HG02852 (cell line): ENCODE results near the gene SRSF6.
"Not testable (repeated sequence)": the region's sequence is repeated elsewhere in the genome, so short reads cannot be mapped to it uniquely, and the experiment has no call there.

Source experiments
- ATAC-seq: cut with Tn5 transposase; IDR thresholded peaks from one replicate; pipeline ENCODE4 v1.9.1; 2021; ENCODE audit warnings: mild to moderate bottlenecking, moderate library complexity; ENCODE audit not compliant: unreplicated experiment

SRSF6 gene

DNA sequence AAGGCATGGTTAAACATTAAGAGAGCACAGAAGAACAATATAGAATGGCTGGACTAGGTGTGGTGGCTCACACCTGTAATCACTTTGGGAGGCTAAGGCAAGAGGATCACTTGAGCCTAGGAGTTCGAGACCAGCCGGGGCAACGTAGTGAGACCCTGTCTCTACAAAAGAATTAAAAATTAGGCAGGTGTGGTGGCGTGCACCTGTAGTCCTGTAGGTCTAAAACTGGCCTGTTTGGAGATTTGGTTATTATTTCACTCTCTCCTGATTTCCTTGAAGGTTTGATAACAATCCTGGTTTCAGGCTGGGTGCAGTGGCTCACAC, 15.6 kb downstream of the SRSF6 start:
- ATAC-seq = no peak

DNA sequence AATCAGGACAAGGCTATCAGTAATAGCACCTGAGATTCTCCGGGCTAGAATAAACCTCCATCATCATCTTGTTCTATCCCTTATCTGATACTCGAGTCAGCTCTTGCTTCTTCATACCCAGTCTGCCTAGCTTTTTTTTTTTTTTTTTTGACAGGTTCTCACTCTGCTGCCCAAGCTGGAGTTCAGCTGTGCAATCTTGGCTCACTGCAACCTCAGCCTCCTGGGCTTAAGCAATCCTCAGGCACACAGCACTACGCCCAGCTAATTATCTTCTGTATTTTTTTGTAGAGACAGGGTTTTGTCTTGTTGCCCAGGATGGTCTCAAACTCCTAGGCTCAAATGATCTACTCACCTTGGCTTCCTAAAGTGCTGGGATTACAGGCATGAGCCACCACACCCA, 19.5 kb downstream of the SRSF6 start:
- ATAC-seq = no peak

DNA sequence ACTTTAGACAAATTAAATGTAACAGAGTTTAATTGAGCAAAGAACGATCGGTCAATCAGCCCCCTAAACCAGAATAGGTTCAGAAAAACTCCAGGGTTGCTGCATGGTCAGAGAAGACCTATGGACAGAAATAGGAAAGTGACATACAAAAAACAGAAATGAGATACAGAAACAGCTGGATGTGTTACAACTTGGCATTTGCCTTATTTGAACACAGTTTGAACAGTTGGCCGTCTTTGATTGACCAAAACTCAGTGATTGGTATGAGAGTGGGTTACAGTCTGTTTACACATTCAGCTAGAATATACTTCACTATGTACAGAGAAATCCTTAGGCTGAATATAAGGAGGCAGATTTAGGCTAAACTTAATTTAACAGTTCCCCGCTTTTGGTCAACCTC, 19.9 kb downstream of the SRSF6 start:
- no peak for ATAC-seq

DNA sequence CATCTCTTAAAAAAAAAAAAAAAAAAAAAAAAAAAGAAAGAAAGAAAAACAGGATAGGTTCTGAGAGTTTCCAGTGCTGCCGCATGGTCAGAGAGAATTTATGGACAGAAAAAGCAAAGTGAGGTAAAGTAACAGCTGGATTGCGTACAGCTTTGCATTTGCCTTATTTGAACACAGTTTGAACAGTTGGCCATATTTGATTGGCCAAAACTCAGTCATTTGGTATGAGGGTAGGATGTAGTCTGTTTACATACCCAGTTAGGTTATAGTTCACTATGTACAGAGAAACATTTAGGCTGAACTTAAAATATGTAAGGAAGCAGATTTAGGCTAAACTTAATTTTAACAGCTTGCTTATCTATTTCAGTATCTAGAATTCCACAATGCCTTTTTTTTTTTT, 32.3 kb downstream of the SRSF6 start:
- no peak for ATAC-seq

DNA sequence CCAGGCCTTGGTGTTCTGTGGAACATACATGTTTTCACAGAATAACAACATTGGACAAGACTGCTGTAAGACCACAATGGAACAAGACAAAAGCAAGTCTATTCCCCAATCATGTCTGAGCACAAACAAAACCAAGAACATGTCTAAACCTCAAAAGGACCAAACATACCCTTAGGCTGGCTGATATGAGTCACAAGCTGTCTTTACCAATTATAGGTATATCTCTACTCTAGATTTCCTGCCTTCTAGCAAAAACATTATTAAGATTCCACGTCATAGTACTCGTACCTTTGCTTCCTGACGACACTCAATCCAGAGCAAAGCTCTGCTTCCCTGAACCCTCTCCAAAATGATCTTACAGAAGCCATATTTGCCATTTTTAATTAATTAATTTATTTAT, 34.4 kb downstream of the SRSF6 start:
- peak; percentile 97 for ATAC-seq

DNA sequence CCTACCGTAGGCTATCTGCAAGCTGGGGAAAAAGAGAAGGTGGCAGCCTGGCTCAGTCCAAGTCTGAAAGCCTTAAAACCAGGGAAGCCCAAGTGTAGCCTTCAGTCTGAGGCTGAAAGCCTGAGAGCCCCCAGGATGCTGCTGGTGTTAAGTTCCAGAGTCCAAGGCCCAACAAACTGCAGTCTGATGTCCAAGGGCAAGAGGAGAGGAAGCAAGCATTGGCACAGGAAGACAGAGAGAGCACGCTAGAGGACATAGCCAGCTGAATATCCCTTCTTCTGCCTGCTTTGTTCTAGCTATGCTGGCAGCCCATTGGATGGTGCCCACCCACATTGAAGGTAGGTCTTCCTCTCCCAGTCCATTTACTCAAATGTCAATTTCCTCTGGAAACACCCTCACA, 37.7 kb downstream of the SRSF6 start:
- ATAC-seq = no peak

DNA sequence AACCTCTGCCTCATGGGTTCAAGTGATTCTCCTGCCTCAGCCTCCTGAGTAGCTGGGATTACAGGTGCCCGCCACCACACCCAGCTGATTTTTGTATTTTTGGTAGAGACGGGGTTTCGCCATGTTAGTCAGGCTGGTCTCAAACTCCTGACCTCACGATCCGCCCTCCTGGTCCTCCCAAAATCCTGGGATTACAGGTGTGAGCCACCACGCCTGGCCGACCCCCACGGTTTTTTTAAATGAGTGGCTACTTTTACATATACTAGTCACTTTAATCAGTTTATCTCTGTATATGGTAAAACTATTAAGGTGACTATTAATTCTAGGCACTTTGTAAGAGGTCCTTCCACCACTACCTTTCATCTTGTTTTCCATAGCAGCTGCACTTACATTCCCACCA, 44.3 kb downstream of the SRSF6 start:
- not testable (repeated sequence) for ATAC-seq

GRCh38 chr20:43506238-43506637, 48.5 kb downstream of the SRSF6 start:
- ATAC-seq = no peak

GRCh38 chr20:43507150-43508080, 49.7 kb downstream of the SRSF6 start, which contains the start of gene L3MBTL1:
Gene L3MBTL1, plus strand, starts transcription at chr20:43507697. Its CDS starts 5,807 bp downstream, at chr20:43513504.
- no peak for ATAC-seq

DNA sequence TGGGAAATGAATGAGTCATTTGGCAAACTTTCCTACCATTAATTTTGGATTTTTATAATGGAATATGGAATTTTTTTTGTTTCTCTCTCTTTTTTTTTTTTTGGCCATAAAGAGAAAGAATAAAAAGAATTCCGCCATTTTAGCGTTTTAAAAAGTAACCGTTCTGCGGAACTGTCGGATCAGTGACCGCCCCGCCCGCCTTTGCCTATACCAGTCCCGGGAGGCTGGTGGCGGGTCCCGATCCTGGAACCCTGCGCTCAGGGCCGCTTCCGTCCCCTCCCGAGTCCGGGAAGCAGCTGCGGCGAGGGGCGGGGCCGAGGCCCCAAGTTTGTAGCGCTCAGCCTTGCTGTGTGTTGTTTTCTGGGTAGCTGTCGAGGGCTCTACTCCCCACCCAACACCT, 50.4 kb downstream of the SRSF6 start:
- ATAC-seq = no peak

DNA sequence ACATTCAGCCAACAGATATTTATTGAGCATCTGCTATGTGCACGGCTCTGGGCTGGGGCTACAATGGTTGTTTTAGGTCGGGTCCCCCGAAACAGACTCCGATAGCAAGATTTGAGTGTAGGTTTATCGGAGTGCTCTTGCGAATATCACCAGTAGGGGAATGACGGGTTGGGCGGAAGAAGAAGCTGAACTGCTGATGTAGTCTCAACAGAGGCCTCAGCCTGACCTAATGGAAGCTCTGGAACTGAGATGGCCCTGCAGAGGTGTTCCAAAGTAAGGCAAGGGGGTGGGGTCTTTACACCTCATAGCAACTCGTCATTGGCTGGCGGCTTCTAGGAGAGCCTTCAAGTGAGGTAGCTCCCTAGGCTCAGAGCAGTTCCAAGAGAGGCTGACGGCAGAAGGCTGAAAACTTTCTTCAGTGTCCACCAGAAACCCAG, 50.9 kb downstream of the SRSF6 start:
- no peak for ATAC-seq

DNA sequence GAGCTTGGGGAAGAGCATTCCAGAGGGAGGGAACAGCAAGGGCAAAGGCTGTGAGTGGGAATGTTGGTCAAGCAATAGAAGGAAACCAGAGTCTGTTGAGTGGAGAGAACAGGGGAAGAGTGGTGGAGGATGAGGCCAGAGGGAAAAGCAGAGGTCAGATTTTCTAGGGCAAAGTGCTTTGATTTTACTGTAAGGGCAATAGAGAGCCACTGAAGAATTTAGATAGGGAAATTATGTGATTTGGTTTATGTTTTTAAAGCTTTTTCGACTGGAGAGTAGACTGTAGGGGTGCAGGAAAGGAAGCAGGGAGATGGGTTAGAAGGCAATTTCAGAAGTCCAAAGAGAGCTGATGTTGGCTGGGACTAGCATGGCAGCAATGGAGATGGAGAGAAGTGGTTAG, 54.2 kb downstream of the SRSF6 start:
- ATAC-seq = no peak

DNA sequence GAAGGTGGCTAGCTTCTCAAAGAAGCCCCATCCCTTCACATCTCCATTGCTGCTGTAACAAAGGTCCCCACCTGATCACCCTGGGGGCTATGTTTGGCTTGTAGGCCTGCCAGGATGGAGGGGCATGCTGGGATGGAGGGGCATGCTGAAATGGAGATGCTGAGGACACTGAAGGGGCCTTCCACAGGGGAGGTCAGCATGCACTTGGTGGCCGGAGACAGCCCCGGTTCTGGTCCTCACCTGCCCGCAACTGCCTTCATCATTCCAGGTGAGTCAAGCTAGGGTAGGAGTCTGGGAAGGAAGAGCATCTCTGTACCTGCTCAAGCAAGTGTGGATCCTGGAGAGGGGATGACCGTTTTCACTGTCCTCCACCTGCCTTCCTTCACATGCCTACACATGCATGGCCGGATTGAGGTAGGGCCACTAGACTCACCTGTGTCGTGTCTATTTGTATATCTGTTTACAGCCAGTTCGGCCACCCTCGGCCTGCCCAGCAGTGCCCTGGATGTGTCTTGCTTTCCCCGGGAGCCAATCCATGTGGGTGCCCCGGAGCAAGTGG, 55.8 kb downstream of the SRSF6 start:
- ATAC-seq = peak; percentile 2
